ENCODE data around the gene NELL1.
"Not testable (repeated sequence)": the region's sequence is repeated elsewhere in the genome, so short reads cannot be mapped to it uniquely, and the experiment has no call there.

NELL1 gene

DNA sequence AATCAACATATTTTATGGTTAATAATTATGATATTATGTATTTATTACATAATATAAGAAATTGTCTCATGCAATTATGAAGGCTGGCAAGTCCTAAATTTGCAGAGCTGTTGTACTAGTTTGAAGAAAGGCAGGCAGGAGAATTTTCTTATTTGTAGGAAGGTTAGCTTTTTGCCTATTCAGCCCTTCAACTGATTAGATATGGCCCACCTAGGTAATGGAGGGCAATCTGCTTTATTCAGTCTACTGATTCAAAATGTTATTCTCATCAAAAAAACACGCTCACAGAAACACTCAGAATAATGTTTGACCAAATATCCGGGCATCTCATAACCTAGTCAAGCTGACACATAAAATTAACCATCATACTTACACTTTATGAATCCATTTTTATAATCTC is 589.0 kb downstream of the NELL1 start:
- DNase-seq, result no peak
- Histone ChIP-seq H3K4me3 (ENCODE audit: low read depth, low read length) (no peak overlapping the region), H3K27me3 (replicated peaks) (no peaks in the 10 kb centered on the region), H3K27ac (no peak overlapping the region), H3K36me3 (replicated peaks) (no peaks in the 10 kb centered on the region)
- TF ChIP-seq, protein P1, sequence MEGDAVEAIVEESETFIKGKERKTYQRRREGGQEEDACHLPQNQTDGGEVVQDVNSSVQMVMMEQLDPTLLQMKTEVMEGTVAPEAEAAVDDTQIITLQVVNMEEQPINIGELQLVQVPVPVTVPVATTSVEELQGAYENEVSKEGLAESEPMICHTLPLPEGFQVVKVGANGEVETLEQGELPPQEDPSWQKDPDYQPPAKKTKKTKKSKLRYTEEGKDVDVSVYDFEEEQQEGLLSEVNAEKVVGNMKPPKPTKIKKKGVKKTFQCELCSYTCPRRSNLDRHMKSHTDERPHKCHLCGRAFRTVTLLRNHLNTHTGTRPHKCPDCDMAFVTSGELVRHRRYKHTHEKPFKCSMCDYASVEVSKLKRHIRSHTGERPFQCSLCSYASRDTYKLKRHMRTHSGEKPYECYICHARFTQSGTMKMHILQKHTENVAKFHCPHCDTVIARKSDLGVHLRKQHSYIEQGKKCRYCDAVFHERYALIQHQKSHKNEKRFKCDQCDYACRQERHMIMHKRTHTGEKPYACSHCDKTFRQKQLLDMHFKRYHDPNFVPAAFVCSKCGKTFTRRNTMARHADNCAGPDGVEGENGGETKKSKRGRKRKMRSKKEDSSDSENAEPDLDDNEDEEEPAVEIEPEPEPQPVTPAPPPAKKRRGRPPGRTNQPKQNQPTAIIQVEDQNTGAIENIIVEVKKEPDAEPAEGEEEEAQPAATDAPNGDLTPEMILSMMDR (IDR thresholded peaks at IDR 0.05; ENCODE audit: low read depth, low read length, missing control alignments), result no peak
- in situ Hi-C loops (cut with HindIII; ENCODE audit: low pct_ligation_motif_present, low sequenced_read_pairs), result no loop called here

DNA sequence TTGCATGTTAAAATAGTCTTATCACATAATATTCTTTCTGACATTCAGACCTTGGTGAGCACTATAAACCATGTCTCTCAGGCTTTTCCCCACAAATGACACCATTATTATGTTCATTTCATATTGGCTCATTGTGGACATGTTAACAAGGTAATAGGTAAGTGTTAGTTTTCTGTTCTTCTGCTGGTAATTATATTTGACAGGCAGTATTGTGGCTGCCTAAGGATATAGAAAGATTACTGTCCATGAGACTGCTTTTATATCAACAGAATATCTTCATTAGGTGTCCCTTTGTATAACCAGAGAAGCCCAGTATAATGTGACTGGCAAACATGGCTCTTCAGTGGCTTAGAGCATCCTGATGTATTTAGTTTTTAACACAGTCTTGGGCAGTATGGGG is 590.7 kb downstream of the NELL1 start:
- in situ Hi-C loops (cut with HindIII; ENCODE audit: low pct_ligation_motif_present, low sequenced_read_pairs), result no loop called here
- TF ChIP-seq, protein P1 (IDR thresholded peaks at IDR 0.05; ENCODE audit: low read depth, low read length, missing control alignments), result no peak
- no peak overlapping the region for H3K4me3 ChIP-seq (ENCODE audit: low read depth, low read length)
- no peaks in the 10 kb centered on the region for H3K36me3 ChIP-seq (replicated peaks)
- DNase-seq, result no peak
- no peaks in the 10 kb centered on the region for H3K27me3 ChIP-seq (replicated peaks)
- no peak overlapping the region for H3K27ac ChIP-seq

DNA sequence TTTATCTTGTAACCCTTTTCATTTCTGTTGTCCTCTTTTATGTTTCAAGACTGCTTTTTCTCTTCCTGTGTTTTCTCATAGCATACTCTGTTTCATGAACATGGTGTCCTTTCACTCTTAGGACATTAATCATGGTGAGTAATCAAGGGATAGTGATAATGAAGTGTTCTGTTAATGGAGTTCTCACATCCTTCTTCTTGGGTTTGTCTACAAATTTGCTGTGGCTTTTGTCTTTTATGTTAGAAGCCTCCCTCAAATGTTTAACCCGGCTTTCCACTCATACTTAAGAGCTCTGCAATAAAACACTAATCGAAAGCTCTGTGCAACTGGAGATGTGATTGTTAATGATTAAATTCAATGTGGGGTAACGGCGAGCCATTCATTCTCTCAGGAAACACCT is 593.6 kb downstream of the NELL1 start:
- Histone ChIP-seq H3K27me3 (replicated peaks) (no peaks in the 10 kb centered on the region), H3K36me3 (replicated peaks) (no peaks in the 10 kb centered on the region), H3K27ac (no peak overlapping the region), H3K4me3 (ENCODE audit: low read depth, low read length) (no peak overlapping the region)
- TF ChIP-seq, protein P1 (IDR thresholded peaks at IDR 0.05; ENCODE audit: low read depth, low read length, missing control alignments), result no peak
- in situ Hi-C loops (cut with HindIII; ENCODE audit: low pct_ligation_motif_present, low sequenced_read_pairs), result no loop called here
- no peak for DNase-seq

DNA sequence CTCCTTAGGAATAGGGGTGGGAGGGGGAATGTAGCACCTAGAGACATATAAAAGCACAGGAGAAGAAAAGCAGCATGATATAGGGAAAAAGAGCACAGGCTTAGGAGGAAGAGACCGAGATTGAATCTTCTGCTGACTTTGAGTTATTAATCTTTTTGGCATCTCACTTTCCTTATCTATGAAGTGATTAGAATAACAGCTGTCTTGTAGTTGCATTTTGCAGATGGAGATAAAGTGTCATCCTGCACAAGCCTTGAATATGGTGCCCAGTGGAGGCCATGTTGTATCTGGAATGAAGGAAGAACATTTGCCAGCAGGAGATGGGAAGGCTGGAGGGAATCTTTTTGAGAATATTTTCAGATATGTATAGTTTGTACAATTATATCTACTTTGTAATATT is 594.7 kb downstream of the NELL1 start:
- in situ Hi-C loops (cut with HindIII; ENCODE audit: low pct_ligation_motif_present, low sequenced_read_pairs), result no loop called here
- TF ChIP-seq, protein P1 (IDR thresholded peaks at IDR 0.05; ENCODE audit: low read depth, low read length, missing control alignments), result no peak
- no peaks in the 10 kb centered on the region for H3K27me3 ChIP-seq (replicated peaks)

DNA sequence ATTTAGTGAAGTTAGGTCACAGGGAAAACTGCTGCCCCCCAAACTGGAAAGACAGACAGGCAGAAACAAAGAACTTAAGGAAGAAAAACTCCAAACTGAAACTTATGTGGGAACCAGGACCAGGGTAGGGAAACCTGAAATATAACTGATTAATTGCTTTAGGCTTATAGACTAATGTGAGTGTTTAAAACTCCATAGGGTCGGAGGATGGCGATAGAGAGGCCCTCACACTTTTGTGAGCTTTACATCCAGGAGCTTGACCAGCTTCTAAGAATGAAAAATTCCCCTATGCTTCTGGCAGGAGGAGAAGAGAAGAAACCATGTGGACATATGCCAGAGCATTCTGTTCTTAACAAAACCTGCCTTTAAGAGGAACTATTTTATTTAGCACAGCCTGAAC is 598.6 kb downstream of the NELL1 start:
- TF ChIP-seq, protein P1 (IDR thresholded peaks at IDR 0.05; ENCODE audit: low read depth, low read length, missing control alignments), result no peak
- no peak overlapping the region for H3K27ac ChIP-seq
- no peaks in the 10 kb centered on the region for H3K36me3 ChIP-seq (replicated peaks)
- no peak for DNase-seq
- H3K4me3 ChIP-seq (ENCODE audit: low read depth, low read length), result no peak overlapping the region
- no peaks in the 10 kb centered on the region for H3K27me3 ChIP-seq (replicated peaks)
- in situ Hi-C loops (cut with HindIII; ENCODE audit: low pct_ligation_motif_present, low sequenced_read_pairs), result no loop called here

More for the DNA sequence above, 594.7 kb downstream of the NELL1 start:
- H3K27ac ChIP-seq, result no peak overlapping the region
- H3K4me3 ChIP-seq (ENCODE audit: low read depth, low read length), result no peak overlapping the region
- no peaks in the 10 kb centered on the region for H3K36me3 ChIP-seq (replicated peaks)
- no peak for DNase-seq

DNA sequence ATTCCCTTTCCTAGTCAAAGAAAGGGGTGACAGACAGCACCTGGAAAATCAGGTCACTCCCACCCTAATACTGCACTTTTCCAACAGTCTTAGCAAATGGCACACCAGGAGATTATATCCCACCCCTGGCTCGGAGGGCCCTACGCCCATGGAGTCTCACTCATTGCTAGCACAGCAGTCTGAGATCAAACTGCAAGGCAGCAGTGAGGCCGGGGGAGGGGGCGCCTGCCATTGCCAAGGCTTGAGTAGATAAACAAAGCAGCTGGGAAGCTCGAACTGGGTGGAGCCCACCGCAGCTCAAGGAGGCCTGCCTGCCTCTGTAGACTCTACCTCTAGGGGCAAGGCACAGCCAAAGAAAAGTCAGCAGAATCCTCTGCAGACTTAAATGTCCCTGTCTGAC is 602.8 kb downstream of the NELL1 start:
- H3K36me3 ChIP-seq (replicated peaks); in situ Hi-C loops (cut with HindIII; ENCODE audit: low pct_ligation_motif_present, low sequenced_read_pairs); H3K27ac ChIP-seq; H3K27me3 ChIP-seq (replicated peaks); H3K4me3 ChIP-seq (ENCODE audit: low read depth, low read length); DNase-seq: not testable (repeated sequence)

Data from brain microvascular endothelial cell (primary cell).